GM12878 (cell line): ENCODE results near the gene NOL4L. TPM values are rescaled to one million over a fixed set of nuclear protein-coding genes. Genes with fewer than 3 reads are reported as not detected.

Experiments used
- ATAC-seq: fragments of 200-7000 bp; cut with Tn5 transposase; 3 replicates; pipeline ENCODE4 v1.9.1; 2020; ENCODE audit warnings: mild to moderate bottlenecking, moderate library complexity
- BruUV-seq: library from RNA; stranded (reverse); fragments of 400-500 nt; replicated peaks from 2 replicates; lab custom pipeline; 2021; lab: Mats Ljungman, UMichigan
- CTCF ChIA-PET: fragments of 300-600 bp; sonication (Branson Sonifier 250); formaldehyde crosslinking; extraction: SDS; loops from one replicate; lab custom pipeline; 2021; ENCODE audit warnings: inconsistent platforms; lab: Yijun Ruan, JAX
- POLR2A ChIA-PET: fragments of 350-600 bp; formaldehyde crosslinking; extraction: SDS; loops from one replicate; lab custom pipeline; 2021; ENCODE audit warnings: inconsistent platforms; lab: Charles Lee
- RAD21 ChIA-PET: fragments of 300-600 bp; sonication (Branson Sonifier 250); formaldehyde crosslinking; loops from one replicate; lab custom pipeline; 2023; ENCODE audit warnings: antibody characterized with exemption; ENCODE audit not compliant: unreplicated experiment; lab: Charles Lee
- SMC1A ChIA-PET: fragments of 300-600 bp; sonication (Branson Sonifier 250); formaldehyde crosslinking; loops from one replicate; lab custom pipeline; 2023; ENCODE audit not compliant: unreplicated experiment, uncharacterized antibody; lab: Charles Lee
- DNase-seq: peaks from one replicate; pipeline ENCODE4 v3.0.0-alpha.2; 2011; ENCODE audit warnings: low read depth, low spot score
- FAIRE-seq: peaks from 3 replicates; lab custom pipeline; 2011; peaks lifted over from hg19 to GRCh38; lab: Jason Lieb, UNC
- H2AFZ ChIP-seq: 2 replicates; pipeline ENCODE4 v1.6.0; 2011; ENCODE audit warnings: low read depth, low read length, control low read depth; ENCODE audit not compliant: control insufficient read depth
- H3K27ac ChIP-seq: 2 replicates; pipeline ENCODE4 v1.5.1; 2011; ENCODE audit warnings: control low read depth; ENCODE audit not compliant: control insufficient read depth, insufficient read depth
- H3K27me3 ChIP-seq, 2 experiments: replicated peaks in 1 of 2; 2 replicates each; pipeline versions ENCODE4 v1.6.0 to v1.6.1; 2011; ENCODE audit warnings: low read length in 1 of 2; ENCODE audit not compliant: control insufficient read depth in 2 of 2, insufficient read depth in 2 of 2
- H3K36me3 ChIP-seq, 2 experiments: 2 replicates each; pipeline ENCODE4 v1.5.1; 2011; ENCODE audit warnings: low read length in 1 of 2; ENCODE audit not compliant: control insufficient read depth in 2 of 2, insufficient read depth in 2 of 2
- H3K4me1 ChIP-seq: 2 replicates; pipeline ENCODE4 v1.6.1; 2011; ENCODE audit warnings: mild to moderate bottlenecking, low read length, moderate library complexity, mixed read lengths; ENCODE audit not compliant: control insufficient read depth, insufficient read depth
- H3K4me2 ChIP-seq: 2 replicates; pipeline ENCODE4 v1.6.0; 2011; ENCODE audit warnings: control low read depth; ENCODE audit not compliant: control insufficient read depth, insufficient read depth
- H3K4me3 ChIP-seq: fragments of 200-600 bp; sonication (generic); 2 replicates; pipeline ENCODE4 v1.5.1; 2016
- H3K79me2 ChIP-seq: 2 replicates; pipeline ENCODE4 v1.6.0; 2011; ENCODE audit warnings: low read length; ENCODE audit not compliant: control insufficient read depth, insufficient read depth
- H3K9ac ChIP-seq: 2 replicates; pipeline ENCODE4 v1.8.0; 2011; ENCODE audit warnings: low read length, control low read depth, mixed read lengths; ENCODE audit not compliant: control insufficient read depth, insufficient read depth
- H3K9me3 ChIP-seq: replicated peaks from 3 replicates; pipeline ENCODE4 v1.5.1; 2011; ENCODE audit warnings: mild to moderate bottlenecking, low read length; ENCODE audit not compliant: control insufficient read depth, insufficient read depth
- H4K20me1 ChIP-seq: 2 replicates; pipeline ENCODE4 v1.6.0; 2011; ENCODE audit not compliant: control insufficient read depth, insufficient read depth
- CREB1 ChIP-seq: IDR thresholded peaks from 2 replicates; pipeline ENCODE4 v1.6.1; 2012; ENCODE audit warnings: low read depth, mild to moderate bottlenecking, inconsistent platforms
- FOXM1 ChIP-seq: IDR thresholded peaks from 2 replicates; pipeline ENCODE4 v1.6.1; 2012; ENCODE audit warnings: low read depth, mild to moderate bottlenecking, inconsistent platforms, low read length, moderate library complexity
- NFIC ChIP-seq: IDR thresholded peaks from 2 replicates; pipeline ENCODE4 v1.6.1; 2012; ENCODE audit warnings: low read depth, mild to moderate bottlenecking, inconsistent platforms, low read length, moderate library complexity
- SKIL ChIP-seq: fragments of 450-650 bp; IDR thresholded peaks from 2 replicates; pipeline ENCODE4 v1.6.1; 2017; ENCODE audit warnings: mild to moderate bottlenecking, low read depth, inconsistent platforms; ENCODE audit not compliant: poor library complexity, severe bottlenecking
- ZBTB11 ChIP-seq: fragments of 450-650 bp; formaldehyde crosslinking; IDR thresholded peaks from 2 replicates; pipeline ENCODE4 v1.5.0; 2022; ENCODE audit warnings: mild to moderate bottlenecking, missing genetic modification characterization
- WGBS: methylation state at CpG from one replicate; pipeline ENCODE4 v1.1.6; 2016; ENCODE audit warnings: low lambda C conversion rate; ENCODE audit not compliant: insufficient replicate concordance, insufficient coverage; ENCODE audit errors: missing lambda C conversion rate; 5-methylcytosine and 5-hydroxymethylcytosine counted together
- in situ Hi-C: fragments of 300-500 bp; cut with MboI; formaldehyde crosslinking; loops from 9 replicates; pipeline ENCODE4 v1.14.3; 2018; ENCODE audit warnings: mixed read lengths
- intact Hi-C: fragments of 100-400 bp; cut with micrococcal nuclease; formaldehyde crosslinking; loops from one replicate; pipeline ENCODE4 v1.14.2; 2022; ENCODE audit not compliant: unreplicated experiment
- polyA plus RNA-seq, 11 experiments: library from polyadenylated mRNA; depleted of rRNA in 4 of 11; unstranded in 6 of 11; stranded (reverse) in 5 of 11; fragments of >200 nt; fragmentation: Nextera tagmentation in 4 of 11; fragmentation: Illumina TruSeq in 1 of 11; extraction: Ambion mirVana in 4 of 11; extraction: Trizol in 1 of 11; gene quantifications; 1 replicate in 1 of 11; 2 replicates in 10 of 11; pipeline versions ENCODE4 v1.2.1 to v1.2.3, GENCODE V29; 2011 to 2016; ENCODE audit warnings: inconsistent platforms in 2 of 11, missing spikeins in 2 of 11, low read depth in 1 of 11
- total RNA-seq, 4 experiments: library from RNA; depleted of rRNA in 3 of 4; stranded (reverse); fragments of >200 nt in 3 of 4; fragmentation: Illumina TruSeq in 1 of 4; extraction: Trizol in 1 of 4; gene quantifications; 2 replicates each; pipeline versions ENCODE4 v1.2.1 to v1.2.3, GENCODE V29; 2013 to 2021

Gene NOL4L
- total and polyA plus RNA-seq, 10 of the 15 experiments (the other 5 are each of a cell fraction or from before 2014, with no cell fraction given), result 2.3 to 24.0 (median 8.0) TPM

- ChIA-PET CTCF (interaction anchor here (0.7 kb wide), 1 partner anchor 166 kb away, joined by 3 read pairs; no protein-coding TSS in a partner anchor), RAD21 (no interaction called here), SMC1A (no interaction called here), POLR2A (no interaction called here)
- BruUV-seq, result no TSS peak
- Histone ChIP-seq H3K9me3 (no peaks in the 10 kb centered on the region), H3K79me2 (no peaks in the 10 kb centered on the region), H3K4me3 (no peak overlapping the region), H3K4me2 (no peak overlapping the region), H4K20me1 (no peaks in the 10 kb centered on the region), H2AFZ (no peak overlapping the region), H3K36me3 (no peaks in the 10 kb centered on the region), H3K4me1 (peaks cover 5% of the 10 kb centered on the region), H3K9ac (no peak overlapping the region), H3K27ac (no peak overlapping the region), H3K27me3 (no peaks in the 10 kb centered on the region)
- FAIRE-seq (no peak), ATAC-seq (no peak), DNase-seq (no peak)
- TF ChIP-seq ZBTB11 (CRISPR knock-in tag) (no peak), CREB1 (no peak), FOXM1 (no peak), SKIL (no peak), NFIC (no peak)
- 68% methylated on average over 7 of the region's 7 CpGs for WGBS
- in situ Hi-C loops (no loop called here), intact Hi-C loops (no loop called here)
These were observed 96.9 kb downstream of the NOL4L start for GRCh38 chr20:32488066-32488838.
